Endothelial cell of umbilical vein (primary cell): ENCODE measurements around the gene CACHD1. TPM values are rescaled to one million over a fixed set of nuclear protein-coding genes. Genes with fewer than 3 reads are reported as not detected.

Experiments
- BruUV-seq: library from RNA; stranded (reverse); fragments of 400-500 nt; replicated peaks from 2 replicates; lab custom pipeline; 2021; lab: Mats Ljungman, UMichigan
- CTCF ChIA-PET: fragments of 300-600, 350-600 bp; sonication (Branson Sonifier 250); formaldehyde crosslinking; loops from one replicate; lab custom pipeline; 2021; ENCODE audit warnings: antibody characterized with exemption, inconsistent platforms; lab: Charles Lee
- POLR2A ChIA-PET: fragments of 300-600, 350-600 bp; sonication (Branson Sonifier 250); formaldehyde crosslinking; loops from one replicate; lab custom pipeline; 2021; ENCODE audit warnings: antibody characterized with exemption, inconsistent platforms; lab: Charles Lee
- DNase-seq: peaks from one replicate; pipeline ENCODE4 v3.0.0-alpha.2; 2011; ENCODE audit warnings: low read depth, low spot score
- FAIRE-seq: peaks from 2 replicates; lab custom pipeline; 2011; peaks lifted over from hg19 to GRCh38; lab: Jason Lieb, UNC
- H2AFZ ChIP-seq: 2 replicates; pipeline ENCODE4 v1.6.0; 2012; ENCODE audit warnings: low read depth, low read length, control low read depth, inconsistent platforms
- H3K27ac ChIP-seq: 2 replicates; pipeline ENCODE4 v1.5.1; 2011; ENCODE audit warnings: low read depth, mild to moderate bottlenecking, control low read depth, low read length, moderate library complexity; ENCODE audit not compliant: insufficient read depth
- H3K27me3 ChIP-seq, 2 experiments: 2 replicates each; pipeline versions ENCODE4 v1.6.0 to v1.6.1; 2011; ENCODE audit warnings: low read length in 2 of 2, mixed read lengths in 1 of 2; ENCODE audit not compliant: control insufficient read depth in 2 of 2, insufficient read depth in 2 of 2
- H3K36me3 ChIP-seq, 2 experiments: 2 replicates in 1 of 2; 3 replicates in 1 of 2; pipeline ENCODE4 v1.5.1; 2011; ENCODE audit warnings: low read length in 2 of 2, mild to moderate bottlenecking in 1 of 2, moderate library complexity in 1 of 2; ENCODE audit not compliant: control insufficient read depth in 2 of 2, insufficient read depth in 2 of 2; ENCODE audit errors: extremely low read depth in 1 of 2
- H3K4me1 ChIP-seq: 3 replicates; pipeline ENCODE4 v1.5.1; 2011; ENCODE audit warnings: mild to moderate bottlenecking, low read length; ENCODE audit not compliant: control insufficient read depth, insufficient read depth; ENCODE audit errors: extremely low read depth
- H3K4me2 ChIP-seq: 2 replicates; pipeline ENCODE4 v1.6.1; 2011; ENCODE audit warnings: low read length, control low read depth, mixed read lengths; ENCODE audit not compliant: insufficient read depth
- H3K4me3 ChIP-seq, 3 experiments: fragments of 200-600 bp in 1 of 3; sonication (generic), shearing (Covaris generic) in 1 of 3; replicated peaks in 1 of 3; 2 replicates each; pipeline ENCODE4 v1.5.1; 2011 to 2016; ENCODE audit warnings: control low read depth in 3 of 3, low read length in 3 of 3, mild to moderate bottlenecking in 2 of 3, inconsistent platforms in 1 of 3, low read depth in 1 of 3, moderate library complexity in 1 of 3; ENCODE audit not compliant: insufficient read depth in 1 of 3
- H3K79me2 ChIP-seq: 2 replicates; pipeline ENCODE4 v1.6.0; 2012; ENCODE audit warnings: low read length, inconsistent platforms; ENCODE audit not compliant: control insufficient read depth, insufficient read depth
- H3K9ac ChIP-seq: replicated peaks from 2 replicates; pipeline ENCODE3; 2011; ENCODE audit warnings: low read length, control low read depth; ENCODE audit not compliant: insufficient read depth; ENCODE audit errors: extremely low read depth
- H3K9me1 ChIP-seq: replicated peaks from 3 replicates; pipeline ENCODE4 v1.6.0; 2011; ENCODE audit warnings: mild to moderate bottlenecking, low read length; ENCODE audit not compliant: control insufficient read depth, insufficient read depth; ENCODE audit errors: extremely low read depth
- H3K9me3 ChIP-seq: replicated peaks from 2 replicates; pipeline ENCODE4 v1.5.1; 2012; ENCODE audit warnings: low read length, inconsistent platforms; ENCODE audit not compliant: control insufficient read depth, insufficient read depth
- H4K20me1 ChIP-seq: replicated peaks from 2 replicates; pipeline ENCODE3; 2011; ENCODE audit warnings: mild to moderate bottlenecking, low read length; ENCODE audit not compliant: control insufficient read depth, insufficient read depth; ENCODE audit errors: extremely low read depth
- EZH2 ChIP-seq: IDR thresholded peaks from 2 replicates; pipeline ENCODE4 v1.6.1; 2012; ENCODE audit warnings: borderline replicate concordance, low read depth, mild to moderate bottlenecking, moderate library complexity, low read length, inconsistent platforms; ENCODE audit not compliant: severe bottlenecking
- FOS ChIP-seq: IDR thresholded peaks from 2 replicates; pipeline ENCODE4 v1.6.1; 2011; ENCODE audit warnings: mild to moderate bottlenecking, low read length, moderate library complexity, borderline replicate concordance; ENCODE audit not compliant: insufficient read depth
- GATA2 ChIP-seq: IDR thresholded peaks from 2 replicates; pipeline ENCODE4 v1.7.0; 2011; ENCODE audit warnings: low read depth, mild to moderate bottlenecking, moderate library complexity, mixed read lengths, low read length; ENCODE audit not compliant: insufficient read length, insufficient read depth
- JUN ChIP-seq: IDR thresholded peaks from 2 replicates; pipeline ENCODE4 v1.6.1; 2011; ENCODE audit warnings: borderline replicate concordance, low read depth; ENCODE audit not compliant: insufficient read length, insufficient read depth
- MYC ChIP-seq: IDR thresholded peaks from one replicate; pipeline ENCODE4 v1.6.1; 2011; ENCODE audit warnings: mild to moderate bottlenecking, low read depth, low read length
- POLR2A ChIP-seq: IDR thresholded peaks from 2 replicates; pipeline ENCODE4 v1.6.1; 2012; ENCODE audit warnings: low read depth, mild to moderate bottlenecking, control low read depth, low read length
- POLR2AphosphoS5 ChIP-seq: IDR thresholded peaks from 2 replicates; pipeline ENCODE4 v1.6.1; 2012; ENCODE audit warnings: low read depth, mild to moderate bottlenecking, control low read depth, low read length, moderate library complexity; ENCODE audit not compliant: insufficient read depth
- dilution Hi-C: fragments of 300-500 bp; cut with MboI; formaldehyde crosslinking; loops from one replicate; pipeline ENCODE4 v1.15.0; 2019; ENCODE audit warnings: low sequenced_read_pairs; ENCODE audit not compliant: extremely low pct_ligation_motif_present
- intact Hi-C: fragments of 100-400 bp; cut with micrococcal nuclease; formaldehyde crosslinking; loops from one replicate; pipeline ENCODE4 v1.10.0; 2022
- polyA plus RNA-seq, 4 experiments: library from polyadenylated mRNA; depleted of rRNA in 3 of 4; stranded (reverse) in 3 of 4; unstranded in 1 of 4; fragments of >200 nt; gene quantifications; 2 replicates each; pipeline versions ENCODE4 v1.2.1 to v1.2.3, GENCODE V29; 2011 to 2012; ENCODE audit warnings: missing spikeins in 1 of 4
- total RNA-seq: library from RNA; stranded (reverse); gene quantifications from 2 replicates; pipeline ENCODE4 v1.2.3, GENCODE V29; 2021
- TF ChIP-seq, protein P1 (sequence below), 2 donors: IDR thresholded peaks; 1 replicate in 1 of 2; 2 replicates in 1 of 2; pipeline ENCODE4 v1.5.1; 2011; ENCODE audit warnings: low read length in 2 of 2, mild to moderate bottlenecking in 2 of 2, moderate library complexity in 2 of 2, control low read depth in 1 of 2, inconsistent platforms in 1 of 2, low read depth in 1 of 2; ENCODE audit not compliant: insufficient read depth in 1 of 2; ENCODE audit errors: extremely low read depth in 1 of 2
- TF ChIP-seq, protein P2 (sequence below): IDR thresholded peaks from 2 replicates; pipeline ENCODE4 v1.6.1; 2011; ENCODE audit not compliant: insufficient read depth, insufficient read length

CACHD1 gene
- total and polyA plus RNA-seq, 2 donors (not counting 3 experiments of a cell fraction or from before 2014, with no cell fraction given) = 3.6 to 9.3 TPM

DNA sequence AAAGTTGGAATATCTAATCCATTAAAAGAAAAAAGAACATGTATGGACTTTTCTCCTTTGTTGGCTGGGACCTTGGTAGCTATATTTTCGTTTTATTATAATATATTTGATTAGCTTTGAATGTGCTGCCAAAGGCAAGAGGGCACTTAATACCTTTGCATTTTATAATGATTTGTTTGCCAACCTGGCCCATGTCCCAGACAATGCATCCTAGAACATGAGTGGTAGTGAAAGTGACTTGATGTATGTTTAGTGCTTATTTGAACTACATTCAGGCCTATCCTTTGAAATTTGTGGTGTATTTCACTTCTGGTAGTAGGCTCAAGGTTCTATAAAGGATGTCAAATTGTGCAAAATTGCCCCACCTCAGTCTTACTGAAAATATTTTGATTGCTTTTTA lies 25.9 kb downstream of the CACHD1 start:
- TF ChIP-seq EZH2 = no peak
- no peak for TF ChIP-seq POLR2A
- no peak for TF ChIP-seq POLR2AphosphoS5
- no peak for TF ChIP-seq FOS
- TF ChIP-seq, protein P1, sequence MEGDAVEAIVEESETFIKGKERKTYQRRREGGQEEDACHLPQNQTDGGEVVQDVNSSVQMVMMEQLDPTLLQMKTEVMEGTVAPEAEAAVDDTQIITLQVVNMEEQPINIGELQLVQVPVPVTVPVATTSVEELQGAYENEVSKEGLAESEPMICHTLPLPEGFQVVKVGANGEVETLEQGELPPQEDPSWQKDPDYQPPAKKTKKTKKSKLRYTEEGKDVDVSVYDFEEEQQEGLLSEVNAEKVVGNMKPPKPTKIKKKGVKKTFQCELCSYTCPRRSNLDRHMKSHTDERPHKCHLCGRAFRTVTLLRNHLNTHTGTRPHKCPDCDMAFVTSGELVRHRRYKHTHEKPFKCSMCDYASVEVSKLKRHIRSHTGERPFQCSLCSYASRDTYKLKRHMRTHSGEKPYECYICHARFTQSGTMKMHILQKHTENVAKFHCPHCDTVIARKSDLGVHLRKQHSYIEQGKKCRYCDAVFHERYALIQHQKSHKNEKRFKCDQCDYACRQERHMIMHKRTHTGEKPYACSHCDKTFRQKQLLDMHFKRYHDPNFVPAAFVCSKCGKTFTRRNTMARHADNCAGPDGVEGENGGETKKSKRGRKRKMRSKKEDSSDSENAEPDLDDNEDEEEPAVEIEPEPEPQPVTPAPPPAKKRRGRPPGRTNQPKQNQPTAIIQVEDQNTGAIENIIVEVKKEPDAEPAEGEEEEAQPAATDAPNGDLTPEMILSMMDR (IDR thresholded peaks at IDR 0.05; ENCODE audit: extremely low read depth in 1 of 2, insufficient read depth in 1 of 2, low read depth in 1 of 2, low read length in 2 of 2) = no peak
- POLR2A ChIA-PET = no interaction called here
- Histone ChIP-seq H2AFZ (no peak overlapping the region), H3K36me3 (no peaks in the 10 kb centered on the region), H3K4me2 (no peak overlapping the region), H3K9me1 (no peaks in the 10 kb centered on the region), H3K27ac (no peak overlapping the region), H3K9ac (no peak overlapping the region), H3K4me1 (peaks cover 7% of the 10 kb centered on the region), H4K20me1 (no peaks in the 10 kb centered on the region), H3K27me3 (no peaks in the 10 kb centered on the region), H3K79me2 (no peaks in the 10 kb centered on the region), H3K4me3 (no peak overlapping the region), H3K9me3 (no peaks in the 10 kb centered on the region)
- dilution Hi-C loops = no loop called here
- intact Hi-C loops = no loop called here
- DNase-seq (no peak), FAIRE-seq (no peak)
- BruUV-seq = no TSS peak
- CTCF ChIA-PET = interaction anchor here (1.1 to 1.5 kb wide), 4 partner anchors 8 to 22 kb away, joined by 3 to 4 read pairs (median 4); no protein-coding TSS in a partner anchor

DNA sequence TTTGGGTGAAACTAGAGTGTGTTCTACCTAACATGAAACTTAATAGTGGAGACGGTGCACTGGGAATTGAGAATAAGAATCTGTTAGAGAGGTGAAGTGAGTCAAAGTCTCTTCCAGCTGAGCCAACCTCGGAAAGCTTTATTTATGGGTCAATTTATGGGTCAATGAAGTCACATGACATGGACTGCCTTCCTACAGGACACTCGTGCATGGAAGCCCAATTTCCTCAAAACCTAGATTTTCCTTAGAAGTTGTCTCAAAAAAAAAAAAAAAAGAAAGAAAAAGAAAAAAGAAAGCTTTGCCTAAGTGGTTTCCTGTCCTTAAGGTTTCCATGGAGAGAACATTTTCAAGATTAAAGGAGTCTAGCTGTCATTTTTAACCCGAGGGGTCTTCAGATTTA lies 26.7 kb downstream of the CACHD1 start:
- Histone ChIP-seq H3K27ac (no peak overlapping the region), H4K20me1 (no peaks in the 10 kb centered on the region), H3K4me1 (peaks cover 7% of the 10 kb centered on the region), H3K79me2 (no peaks in the 10 kb centered on the region), H3K4me3 (no peak overlapping the region), H2AFZ (no peak overlapping the region), H3K4me2 (no peak overlapping the region), H3K9me3 (no peaks in the 10 kb centered on the region), H3K9ac (no peak overlapping the region), H3K36me3 (no peaks in the 10 kb centered on the region), H3K27me3 (no peaks in the 10 kb centered on the region), H3K9me1 (no peaks in the 10 kb centered on the region)
- FAIRE-seq (no peak), DNase-seq (no peak)
- dilution Hi-C loops = no loop called here
- intact Hi-C loops = no loop called here
- ChIA-PET CTCF (interaction anchor here (1.1 to 1.5 kb wide), 4 partner anchors 9 to 21 kb away, joined by 3 to 4 read pairs (median 4); no protein-coding TSS in a partner anchor), POLR2A (no interaction called here)
- no TSS peak for BruUV-seq
- TF ChIP-seq, protein P1 (IDR thresholded peaks at IDR 0.05; ENCODE audit: extremely low read depth in 1 of 2, insufficient read depth in 1 of 2, low read depth in 1 of 2, low read length in 2 of 2) = no peak
- TF ChIP-seq MYC (no peak), GATA2 (no peak), EZH2 (no peak), FOS (no peak), JUN (no peak), POLR2A (no peak), POLR2AphosphoS5 (no peak)
- TF ChIP-seq, protein P2, sequence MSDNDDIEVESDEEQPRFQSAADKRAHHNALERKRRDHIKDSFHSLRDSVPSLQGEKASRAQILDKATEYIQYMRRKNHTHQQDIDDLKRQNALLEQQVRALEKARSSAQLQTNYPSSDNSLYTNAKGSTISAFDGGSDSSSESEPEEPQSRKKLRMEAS = no peak
